Small intestine (tissue), 7 donors: ENCODE results near the gene TSHZ2. TPM values are rescaled to one million over a fixed set of nuclear protein-coding genes. Genes with fewer than 3 reads are reported as not detected.

Experiments
- DNase-seq, 2 donors: peaks; one replicate each; pipeline versions ENCODE4 v3.0.0 to v3.0.0-alpha.2; 2013
- FAIRE-seq: peaks from 2 replicates; lab custom pipeline; 2012; peaks lifted over from hg19 to GRCh38; lab: Jason Lieb, UNC
- H3K27ac ChIP-seq, 3 donors: one replicate each; pipeline ENCODE4 v1.5.1; 2013; ENCODE audit warnings: low read length in 2 of 3, mild to moderate bottlenecking in 2 of 3, control low read depth in 1 of 3, inconsistent platforms in 1 of 3, low read depth in 1 of 3, moderate library complexity in 1 of 3
- H3K27me3 ChIP-seq, 3 donors: one replicate each; pipeline ENCODE4 v1.6.1; 2013; ENCODE audit warnings: low read length in 3 of 3, inconsistent platforms in 1 of 3; ENCODE audit not compliant: control insufficient read depth in 3 of 3, insufficient read depth in 3 of 3
- H3K36me3 ChIP-seq, 3 donors: one replicate each; pipeline ENCODE4 v1.6.1; 2013; ENCODE audit warnings: low read length in 3 of 3, inconsistent platforms in 1 of 3, low read depth in 1 of 3, mild to moderate bottlenecking in 1 of 3, moderate library complexity in 1 of 3; ENCODE audit not compliant: control insufficient read depth in 3 of 3, insufficient read depth in 2 of 3
- H3K4me1 ChIP-seq, 3 donors: one replicate each; pipeline ENCODE4 v1.6.1; 2013; ENCODE audit warnings: low read length in 2 of 3, inconsistent platforms in 1 of 3, low read depth in 1 of 3, mild to moderate bottlenecking in 1 of 3, moderate library complexity in 1 of 3; ENCODE audit not compliant: control insufficient read depth in 3 of 3, insufficient read depth in 2 of 3
- H3K4me3 ChIP-seq, 3 donors: one replicate each; pipeline ENCODE4 v1.5.1; 2013; ENCODE audit warnings: low read length in 3 of 3, control low read depth in 1 of 3, inconsistent platforms in 1 of 3, low read depth in 1 of 3, mild to moderate bottlenecking in 1 of 3, moderate library complexity in 1 of 3
- H3K9me3 ChIP-seq, 2 donors: one replicate each; pipeline ENCODE4 v1.6.1; 2013; ENCODE audit warnings: low read depth in 1 of 2, low read length in 1 of 2; ENCODE audit not compliant: control insufficient read depth in 2 of 2, insufficient read depth in 1 of 2
- WGBS, 3 donors: extraction: QIAGEN DNeasy Blood & Tissue Kit; methylation state at CpG; one replicate each; pipeline ENCODE4 v1.1.7; 2013; 5-methylcytosine and 5-hydroxymethylcytosine counted together
- polyA plus RNA-seq, 4 donors: library from polyadenylated mRNA; stranded (reverse) in 3 of 4; unstranded in 1 of 4; fragments of 200-250 nt in 3 of 4; fragments of 120-200 nt in 1 of 4; gene quantifications; one replicate each; pipeline versions ENCODE4 v1.2.1 to v1.2.3, GENCODE V29; 2013
- donor health status: healthy with polysubstance abuse.
- donor health status: control.
- donor health status: control.
- donor health status: Bipolar disorder and iron deficiency.
- donor health status: healthy.

Gene TSHZ2
- polyA plus RNA-seq, 4 donors, result 0.67 to 4.4 (median 2.1) TPM

DNA sequence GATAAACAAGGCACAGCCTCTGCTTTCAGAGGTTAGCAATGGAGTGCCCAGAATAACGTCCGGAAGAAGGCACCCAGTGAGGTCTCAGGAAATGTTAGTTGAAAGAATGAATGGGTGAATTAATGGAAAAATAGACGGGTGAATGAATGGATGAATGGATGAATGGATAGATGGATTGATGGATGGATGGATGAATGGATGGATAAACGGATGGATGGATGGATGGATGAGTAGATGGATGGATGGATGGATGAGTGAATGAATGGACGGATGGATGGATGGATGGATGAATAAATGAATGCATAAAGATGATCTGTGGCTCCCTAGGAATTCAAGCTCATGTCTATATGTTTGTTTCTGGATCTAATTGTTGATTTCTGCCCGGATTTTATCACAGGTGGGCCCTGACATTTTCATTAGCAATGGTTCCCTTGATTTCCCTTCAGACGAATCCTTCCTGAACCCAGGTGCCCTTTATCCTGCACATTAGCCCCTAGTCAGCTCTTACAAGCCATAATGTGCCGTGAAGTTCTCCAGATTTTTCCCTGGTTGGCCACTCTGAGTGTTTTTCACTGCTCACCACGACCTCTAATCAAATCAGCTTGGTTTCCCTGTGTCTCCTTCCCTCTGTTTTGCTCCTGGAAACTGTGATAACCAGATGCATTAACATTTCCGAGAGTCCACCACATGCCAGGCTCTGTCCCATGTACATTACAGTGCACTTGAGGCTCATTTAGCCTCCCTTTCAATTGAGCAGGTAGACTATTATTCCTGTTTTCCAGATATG, 22.2 kb downstream of the TSHZ2 start:
- FAIRE-seq (no peak), DNase-seq (no peak)
- WGBS, 3 donors, result 73 to 78% (median 76%) methylated on average over 10 of the region's 10 CpGs
- H3K36me3 ChIP-seq, result no peaks in the 10 kb centered on the region
- H3K4me3 ChIP-seq, result no peak overlapping the region
- H3K4me1 ChIP-seq, result no peaks in the 10 kb centered on the region
- H3K27ac ChIP-seq, result no peak overlapping the region
- no peaks in the 10 kb centered on the region for H3K9me3 ChIP-seq
- H3K27me3 ChIP-seq, result no peaks in the 10 kb centered on the region

DNA sequence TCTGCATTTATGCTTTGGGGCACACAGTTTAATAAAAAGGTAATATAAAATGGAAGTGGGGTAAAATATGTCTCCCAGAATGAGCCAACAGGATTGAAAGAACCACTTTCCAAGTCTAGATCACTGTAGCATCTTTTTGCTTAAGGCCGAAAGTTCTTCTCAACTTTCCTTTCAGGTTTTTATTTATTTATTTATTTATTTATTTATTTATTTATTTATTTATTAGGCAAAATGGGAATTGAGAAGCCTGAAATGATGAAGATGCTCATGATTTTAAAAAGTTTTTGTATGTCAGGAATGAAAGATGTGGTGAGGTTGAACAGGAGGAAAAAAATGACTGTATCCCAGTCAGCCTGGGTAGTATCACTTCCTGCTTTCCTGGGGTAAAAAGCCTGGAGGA, 24.0 kb downstream of the TSHZ2 start:
- WGBS, 3 donors, result 94 to 100% (median 97%) methylated on average over 1 of the region's 1 CpG
- no peaks in the 10 kb centered on the region for H3K9me3 ChIP-seq
- DNase-seq (no peak), FAIRE-seq (no peak)
- no peaks in the 10 kb centered on the region for H3K36me3 ChIP-seq
- H3K27me3 ChIP-seq, result no peaks in the 10 kb centered on the region
- H3K4me3 ChIP-seq, result no peak overlapping the region
- H3K4me1 ChIP-seq, result no peaks in the 10 kb centered on the region
- H3K27ac ChIP-seq, result no peak overlapping the region

DNA sequence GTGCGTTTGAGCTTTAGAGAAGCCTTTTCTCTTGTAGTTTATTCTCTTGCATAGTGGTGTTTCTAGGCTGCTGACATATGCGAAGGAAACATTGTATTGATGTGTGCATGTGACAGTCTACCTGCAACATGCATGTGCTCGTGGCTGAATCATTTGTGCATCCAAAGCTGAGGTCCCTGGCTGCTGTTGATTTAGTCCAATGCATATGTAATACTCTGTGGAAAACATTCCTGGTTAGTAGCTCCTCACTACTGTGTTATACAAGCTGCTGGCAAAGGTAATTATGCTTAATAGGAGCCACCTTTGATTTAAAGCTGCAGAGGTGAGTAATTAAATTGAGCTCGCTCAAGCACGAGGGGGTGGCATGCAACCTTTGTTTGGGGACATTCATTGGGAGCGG, 24.5 kb downstream of the TSHZ2 start:
- H3K4me3 ChIP-seq, result no peak overlapping the region
- H3K27ac ChIP-seq, result no peak overlapping the region
- no peaks in the 10 kb centered on the region for H3K9me3 ChIP-seq
- FAIRE-seq, result no peak
- no peaks in the 10 kb centered on the region for H3K27me3 ChIP-seq
- WGBS, 3 donors, result 25 to 74% (median 53%) methylated on average over 6 of the region's 6 CpGs
- no peak for DNase-seq
- H3K4me1 ChIP-seq, result no peaks in the 10 kb centered on the region
- no peaks in the 10 kb centered on the region for H3K36me3 ChIP-seq

DNA sequence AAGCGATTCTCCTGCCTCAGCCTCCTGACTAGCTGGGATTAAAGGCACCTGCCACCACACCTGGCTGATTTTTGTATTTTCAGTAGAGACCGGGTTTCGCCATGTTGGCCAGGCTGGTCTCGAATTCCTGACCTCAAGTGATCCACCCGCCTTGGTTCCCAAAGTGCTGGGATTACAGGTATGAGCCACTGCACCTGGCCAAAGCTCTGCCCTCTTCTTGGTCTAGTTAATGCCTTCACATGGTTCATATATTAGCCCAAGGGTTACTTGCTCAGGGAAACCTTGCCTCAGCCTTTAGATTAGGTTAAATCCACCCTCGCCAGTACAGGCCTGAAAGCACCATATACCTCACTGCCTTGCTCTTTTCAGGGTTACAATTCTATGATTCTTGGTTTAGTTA, 26.1 kb downstream of the TSHZ2 start:
- H3K27ac ChIP-seq, result no peak overlapping the region
- no peak for DNase-seq
- no peaks in the 10 kb centered on the region for H3K36me3 ChIP-seq
- H3K9me3 ChIP-seq, result no peaks in the 10 kb centered on the region
- H3K4me1 ChIP-seq, result no peaks in the 10 kb centered on the region
- 90 to 93% (median 92%) methylated on average over 6 of the region's 6 CpGs for WGBS, 3 donors
- H3K27me3 ChIP-seq, result no peaks in the 10 kb centered on the region
- H3K4me3 ChIP-seq, result no peak overlapping the region
- FAIRE-seq, result no peak

DNA sequence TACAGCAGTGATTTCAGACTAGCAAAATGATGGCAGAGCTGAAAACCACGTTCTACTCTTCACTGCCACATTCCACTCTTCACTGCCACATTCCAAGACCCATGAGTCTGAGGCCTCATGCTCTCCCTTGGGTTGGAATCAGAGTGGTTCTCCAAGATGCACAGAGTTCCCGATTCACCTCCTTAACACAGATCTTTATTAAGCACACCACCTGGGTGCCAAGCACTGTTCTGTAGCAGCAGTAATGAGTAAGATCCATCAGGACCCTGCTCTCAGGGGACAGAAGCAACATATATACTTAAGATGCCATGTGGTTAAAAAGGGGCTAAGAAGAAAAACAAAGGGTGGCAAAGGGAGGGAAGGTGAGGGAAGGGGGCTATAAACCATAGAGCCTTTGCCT, 26.9 kb downstream of the TSHZ2 start:
- Histone ChIP-seq H3K27ac (no peak overlapping the region), H3K9me3 (no peaks in the 10 kb centered on the region), H3K36me3 (no peaks in the 10 kb centered on the region), H3K27me3 (no peaks in the 10 kb centered on the region), H3K4me1 (no peaks in the 10 kb centered on the region), H3K4me3 (no peak overlapping the region)
- DNase-seq (no peak), FAIRE-seq (no peak)
- WGBS, 3 donors, result 68 to 81% (median 73%) methylated on average over 2 of the region's 2 CpGs

DNA sequence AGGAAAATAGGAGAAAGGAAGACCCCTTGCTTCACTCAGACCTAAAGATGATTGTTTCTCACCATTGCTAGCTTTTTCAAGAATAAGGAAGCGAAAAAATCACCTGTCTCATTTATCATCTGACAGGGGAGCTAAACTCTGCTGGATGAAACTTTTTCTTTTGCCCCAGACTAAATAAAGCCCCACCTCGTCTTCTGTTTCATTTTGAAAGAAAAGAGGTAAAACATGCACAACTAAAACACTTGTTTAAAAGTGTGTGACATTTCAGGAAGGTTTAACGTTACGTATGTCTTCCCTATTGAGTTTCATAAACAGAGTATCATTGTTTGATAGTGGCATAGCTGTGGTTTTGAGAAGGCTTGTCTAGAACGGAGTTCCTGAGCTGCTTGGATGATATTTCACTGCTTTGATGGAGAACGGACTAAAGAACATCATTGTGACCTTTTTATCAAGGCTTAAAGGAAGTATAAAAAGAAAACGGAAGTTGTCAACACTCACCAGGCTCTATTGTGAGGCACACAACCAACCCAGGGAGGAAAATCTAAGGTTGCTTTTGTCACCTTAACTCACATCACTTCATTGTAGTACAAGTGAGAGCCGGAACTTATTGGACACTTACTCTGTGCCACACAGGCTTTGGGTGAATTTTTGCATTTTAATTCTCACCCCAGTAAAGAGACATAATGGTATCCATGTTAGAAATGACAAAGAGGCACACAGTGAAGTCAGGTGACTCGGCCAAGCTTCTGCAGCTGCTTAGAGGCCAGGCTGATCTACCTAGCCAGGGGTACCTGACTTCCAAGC, 29.5 kb downstream of the TSHZ2 start:
- Histone ChIP-seq H3K4me3 (no peak overlapping the region), H3K27me3 (no peaks in the 10 kb centered on the region), H3K9me3 (no peaks in the 10 kb centered on the region), H3K27ac (peak overlapping the region in 1 of 3 donors; percentile 68), H3K4me1 (no peaks in the 10 kb centered on the region), H3K36me3 (no peaks in the 10 kb centered on the region)
- 61 to 75% (median 66%) methylated on average over 9 of the region's 9 CpGs for WGBS, 3 donors
- FAIRE-seq (no peak), DNase-seq (no peak)

DNA sequence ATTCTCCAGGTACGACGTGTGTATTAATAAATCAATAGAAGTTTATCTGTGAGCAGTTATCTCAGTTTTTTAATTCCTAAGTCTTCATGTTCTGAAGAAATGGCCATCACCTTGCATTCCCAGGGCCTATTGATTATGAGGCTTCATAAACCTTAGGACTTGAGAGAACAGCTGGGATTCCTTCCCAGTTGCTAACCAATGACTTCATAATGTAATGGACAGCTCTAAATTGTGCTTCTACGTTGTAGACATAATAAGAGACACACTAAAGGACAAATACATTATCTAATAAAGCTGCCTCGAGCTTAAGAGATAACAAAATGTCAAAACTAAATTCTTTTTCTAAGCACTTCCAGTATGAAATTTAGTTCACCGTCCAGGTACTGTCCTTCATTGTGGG, 30.6 kb downstream of the TSHZ2 start:
- Histone ChIP-seq H3K27ac (no peak overlapping the region), H3K9me3 (no peaks in the 10 kb centered on the region), H3K4me1 (no peaks in the 10 kb centered on the region), H3K27me3 (no peaks in the 10 kb centered on the region), H3K36me3 (no peaks in the 10 kb centered on the region), H3K4me3 (no peak overlapping the region)
- FAIRE-seq (no peak), DNase-seq (no peak)
- 72 to 80% (median 72%) methylated on average over 5 of the region's 5 CpGs for WGBS, 3 donors

DNA sequence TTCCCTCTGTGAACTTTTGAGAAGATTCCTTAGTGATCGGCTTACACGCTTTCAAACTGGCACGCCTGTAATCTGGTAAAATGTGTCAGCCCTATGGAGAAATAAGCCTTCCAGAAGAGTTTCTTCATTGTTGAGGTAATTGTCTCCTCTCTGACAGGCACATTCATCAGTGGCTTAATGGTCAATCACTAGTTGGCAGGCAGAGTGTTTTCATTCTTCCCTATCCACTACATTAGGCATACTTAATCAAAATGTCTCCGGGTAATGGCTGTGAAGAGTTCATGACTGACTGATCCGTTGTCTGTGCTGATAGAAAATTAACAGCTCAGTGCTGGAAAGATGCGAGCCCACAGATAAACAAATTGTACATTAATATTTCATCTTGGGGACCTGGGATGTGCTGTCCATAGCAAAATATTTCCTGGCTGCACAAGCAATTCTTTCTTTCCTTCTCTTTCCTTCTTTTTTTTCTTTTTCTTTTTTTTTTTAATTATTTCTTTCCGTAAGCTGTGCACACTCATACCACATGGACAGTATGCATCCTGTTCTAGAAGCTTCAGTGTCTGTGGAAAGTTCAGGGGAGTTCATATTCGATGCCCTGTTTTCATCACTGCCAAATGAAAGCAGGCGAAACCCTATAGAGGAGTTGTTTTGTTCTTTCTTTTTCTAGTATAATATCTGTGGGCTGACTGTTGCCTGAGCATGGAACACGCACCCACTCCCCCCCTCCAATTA, 31.4 kb downstream of the TSHZ2 start:
- 68 to 84% (median 83%) methylated on average over 10 of the region's 10 CpGs for WGBS, 3 donors
- DNase-seq (no peak), FAIRE-seq (no peak)
- Histone ChIP-seq H3K4me3 (no peak overlapping the region), H3K9me3 (no peaks in the 10 kb centered on the region), H3K27me3 (no peaks in the 10 kb centered on the region), H3K4me1 (no peaks in the 10 kb centered on the region), H3K36me3 (no peaks in the 10 kb centered on the region), H3K27ac (no peak overlapping the region)
